GM19238 (cell line): ENCODE results near the gene MCF2L.

Source experiments
- DNase-seq: peaks from one replicate; pipeline ENCODE4 v3.0.0; 2011; ENCODE audit warnings: low spot score; ENCODE audit not compliant: insufficient read length

Gene MCF2L

GRCh38 chr13:113061271-113061625 is 92.2 kb downstream of the MCF2L start:
- no peak for DNase-seq

GRCh38 chr13:113061796-113062425 is 92.9 kb downstream of the MCF2L start:
- no peak for DNase-seq

DNA sequence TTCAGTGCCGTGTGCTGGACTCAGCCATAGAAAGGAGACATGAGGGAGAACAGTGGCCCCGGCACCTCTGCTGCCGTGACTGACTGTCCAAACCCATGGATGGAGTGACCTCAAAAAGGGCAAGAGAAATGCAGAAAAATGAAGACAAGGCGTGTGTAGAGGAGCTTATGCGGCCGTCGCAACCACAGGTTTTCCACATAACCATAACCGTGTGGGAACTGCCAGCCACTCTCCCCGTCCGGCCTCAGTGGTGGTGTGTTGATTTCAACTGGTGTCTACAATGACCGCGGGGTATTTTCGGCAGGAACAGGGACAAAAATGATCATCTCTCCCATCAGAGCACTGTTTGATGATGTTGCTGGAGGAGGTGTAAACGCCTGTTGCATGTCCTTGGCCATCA is 93.7 kb downstream of the MCF2L start:
- no peak for DNase-seq

DNA sequence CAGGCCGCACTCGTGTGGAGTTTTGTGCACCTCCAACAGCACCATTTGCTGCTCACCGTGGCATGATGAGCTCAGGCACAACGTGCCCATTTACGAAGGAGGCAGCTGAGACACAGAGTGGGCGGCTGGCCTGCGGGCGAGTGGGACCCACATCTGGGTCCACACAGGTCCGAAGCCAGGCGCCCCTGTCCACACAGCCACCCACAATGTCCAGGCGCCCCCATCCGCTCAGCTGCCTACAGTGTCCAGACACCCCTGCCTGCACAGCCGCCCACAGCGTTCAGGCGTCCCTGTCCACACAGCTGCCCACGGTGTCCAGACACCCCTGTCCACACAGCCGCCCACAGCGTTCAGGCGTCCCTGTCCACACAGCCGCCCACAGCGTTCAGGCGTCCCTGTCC is 94.1 kb downstream of the MCF2L start:
- no peak for DNase-seq

DNA sequence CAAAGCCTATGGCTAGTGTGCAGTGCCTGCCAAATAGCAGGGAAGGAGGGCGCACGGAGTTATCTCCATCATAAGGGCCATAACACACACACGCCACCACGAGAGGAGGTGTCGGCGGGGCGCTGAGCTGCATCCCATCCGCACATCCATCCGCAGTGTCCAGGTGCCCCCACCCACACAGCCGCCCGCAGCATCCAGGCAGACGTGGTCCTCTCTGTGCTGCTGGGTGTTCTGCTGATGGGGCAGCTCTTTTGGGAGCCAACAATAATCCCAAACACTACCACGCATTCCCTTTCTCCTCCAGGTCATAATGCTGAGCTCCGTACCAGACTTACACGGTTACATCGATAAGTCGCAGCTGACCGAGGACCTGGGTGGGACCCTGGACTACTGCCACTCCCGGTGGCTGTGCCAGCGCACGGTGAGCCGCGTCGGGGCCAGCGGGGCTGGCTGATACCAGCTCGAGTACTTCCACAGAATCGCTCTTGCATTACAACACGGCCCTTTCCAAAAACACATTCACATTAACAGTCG is 95.1 kb downstream of the MCF2L start:
- no peak for DNase-seq

- DNase-seq, result no peak
Observed at GRCh38 chr13:113064534-113065405, 95.8 kb downstream of the MCF2L start.

DNA sequence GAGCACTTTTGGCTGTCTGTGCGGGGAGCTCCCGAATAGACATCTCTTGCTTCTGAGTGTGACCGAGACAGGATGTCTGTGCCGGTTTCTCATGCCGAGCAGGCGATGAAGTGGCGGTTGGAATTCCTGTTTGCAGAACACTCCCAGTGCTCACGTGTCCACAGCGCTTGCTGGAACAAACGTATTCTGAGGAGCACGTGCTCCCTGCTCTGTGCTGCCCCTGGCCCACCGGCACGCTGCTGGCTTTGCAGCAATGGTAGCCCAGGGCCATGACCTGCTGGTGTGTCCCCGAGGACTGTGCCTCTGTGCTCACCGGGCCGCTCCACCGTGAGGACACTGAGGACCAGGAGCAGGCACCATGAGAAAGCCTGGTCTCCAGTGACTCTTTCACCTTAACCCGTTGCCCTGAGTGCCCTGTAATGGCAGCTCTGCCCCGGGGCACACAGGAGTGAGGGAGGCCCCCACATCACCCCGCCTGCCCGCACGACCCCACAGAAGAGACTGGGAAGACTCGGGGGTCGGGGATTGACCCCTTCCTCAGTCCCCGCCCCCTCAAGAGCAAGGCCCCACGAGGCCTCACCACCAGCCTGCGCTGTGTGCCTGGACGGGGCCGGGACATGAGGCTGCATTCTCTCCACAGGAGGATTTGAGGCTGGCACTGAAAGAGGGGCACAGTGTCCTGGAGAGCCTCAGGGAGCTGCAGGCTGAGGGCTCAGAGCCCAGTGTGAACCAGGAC is 96.6 kb downstream of the MCF2L start:
- no peak for DNase-seq

GRCh38 chr13:113066142-113066455 is 97.1 kb downstream of the MCF2L start:
- no peak for DNase-seq

GRCh38 chr13:113066746-113067145 is 97.7 kb downstream of the MCF2L start:
- DNase-seq, result no peak

- no peak for DNase-seq
Observed at GRCh38 chr13:113069861-113070805, 101.1 kb downstream of the MCF2L start.

DNA sequence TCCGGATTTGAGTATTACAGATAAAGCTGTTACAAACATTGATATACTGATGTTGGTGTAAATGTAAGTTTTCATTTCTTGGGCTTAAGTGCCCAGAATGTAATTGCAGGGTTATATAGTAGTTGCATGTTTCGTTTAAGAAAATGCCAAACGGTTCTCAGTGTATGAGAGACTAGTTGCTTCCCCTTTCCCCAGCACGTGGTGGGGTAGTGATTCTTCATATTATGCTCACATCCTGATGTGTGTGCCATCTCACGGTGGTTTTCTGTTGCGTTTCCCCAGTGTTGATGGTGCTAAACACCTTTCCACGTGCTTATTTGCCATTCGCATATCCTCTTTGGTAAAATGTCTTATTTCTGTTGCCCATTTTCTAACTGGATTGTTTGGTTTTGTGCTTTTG is 101.8 kb downstream of the MCF2L start:
- no peak for DNase-seq

DNA sequence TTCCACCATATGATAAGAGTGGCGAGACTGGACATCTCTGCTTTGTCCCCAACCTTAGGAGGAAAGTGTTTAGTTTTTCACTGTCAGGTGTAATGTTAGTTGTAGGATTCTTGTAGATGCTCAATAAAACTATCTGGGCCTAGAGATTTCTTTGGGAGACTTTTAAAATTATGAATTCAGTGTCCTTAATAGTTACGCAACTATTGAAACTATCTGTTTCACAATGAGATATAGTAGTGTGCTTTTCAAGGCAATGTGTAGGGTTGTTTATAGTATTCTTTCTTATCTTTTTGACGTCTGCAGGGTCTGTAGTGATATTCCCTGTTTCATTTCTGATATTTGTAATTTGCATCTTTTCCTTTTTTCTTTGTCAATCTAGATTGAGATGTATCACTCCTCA is 103.4 kb downstream of the MCF2L start:
- DNase-seq, result no peak

DNA sequence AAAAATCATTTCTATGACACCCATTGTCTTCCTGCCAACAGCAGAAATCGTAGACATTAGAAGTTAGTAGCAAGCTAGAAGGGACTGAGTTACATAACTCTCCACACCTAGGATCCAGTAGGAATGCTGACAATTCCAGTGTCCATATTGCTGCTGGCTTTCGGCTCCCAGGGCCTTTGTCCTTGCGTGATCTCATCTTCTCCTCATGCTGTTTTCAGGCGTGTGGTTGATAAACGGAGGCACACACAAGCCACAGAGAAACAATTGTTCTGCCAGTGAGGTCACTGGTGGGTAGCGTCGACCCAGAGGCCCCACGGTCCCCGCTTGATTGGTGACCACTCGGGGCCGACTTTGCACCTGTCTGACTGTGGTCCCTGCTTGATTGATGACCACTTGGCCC is 104.9 kb downstream of the MCF2L start:
- DNase-seq, result no peak

GRCh38 chr13:113074401-113074800 is 105.4 kb downstream of the MCF2L start:
- DNase-seq, result no peak

GRCh38 chr13:113074876-113075275 is 105.9 kb downstream of the MCF2L start:
- DNase-seq, result no peak

- DNase-seq, result no peak
Observed at GRCh38 chr13:113075711-113076110, 106.7 kb downstream of the MCF2L start.

GRCh38 chr13:113076681-113077401 is 107.8 kb downstream of the MCF2L start:
- DNase-seq, result no peak

- DNase-seq, result no peak
Observed at GRCh38 chr13:113077566-113077952, 108.5 kb downstream of the MCF2L start.

GRCh38 chr13:113077953-113078901 is 109.2 kb downstream of the MCF2L start:
- DNase-seq, result no peak
